GM12801 (cell line): Measurements from ENCODE around the gene ARHGAP5.

ENCODE experiments used
- CTCF ChIP-seq: IDR thresholded peaks from one replicate; pipeline ENCODE4 v1.5.1; 2011; ENCODE audit warnings: control low read depth; ENCODE audit not compliant: insufficient read length; ENCODE audit errors: extremely low read depth

ARHGAP5 gene

GRCh38 chr14:32192712-32193373, 115.7 kb downstream of the ARHGAP5 start:
- TF ChIP-seq CTCF = no peak

- no peak for TF ChIP-seq CTCF
Measured at GRCh38 chr14:32193532-32193931, 116.4 kb downstream of the ARHGAP5 start.

- TF ChIP-seq CTCF = no peak
Measured at GRCh38 chr14:32195636-32196035, 118.5 kb downstream of the ARHGAP5 start.

GRCh38 chr14:32197919-32198318, 120.8 kb downstream of the ARHGAP5 start:
- no peak for TF ChIP-seq CTCF

GRCh38 chr14:32200368-32201192, 123.5 kb downstream of the ARHGAP5 start:
- no peak for TF ChIP-seq CTCF

GRCh38 chr14:32201193-32201815, 124.2 kb downstream of the ARHGAP5 start:
- TF ChIP-seq CTCF = no peak

- TF ChIP-seq CTCF = no peak
Measured at GRCh38 chr14:32201816-32202490, 124.8 kb downstream of the ARHGAP5 start, which contains the start of gene RNU6-7. TSS of gene RNU6-7 (plus strand) at chr14:32202045.
